GM12875 (cell line): Measurements from ENCODE around the gene UPF1.

Experiments used
- H3K4me3 ChIP-seq: one replicate; pipeline ENCODE4 v1.5.1; 2011; ENCODE audit warnings: low read depth, low read length, control low read depth
- CTCF ChIP-seq: IDR thresholded peaks from 2 replicates; pipeline ENCODE4 v1.5.1; 2011; ENCODE audit warnings: low read depth, mild to moderate bottlenecking, control low read depth, inconsistent platforms, low read length, moderate library complexity, borderline replicate concordance; ENCODE audit not compliant: insufficient read depth

Gene UPF1

GRCh38 chr19:18867751-18868150 is 36.0 kb downstream of the UPF1 start:
- no peak overlapping the region for H3K4me3 ChIP-seq
- TF ChIP-seq CTCF, result no peak

- no peak for TF ChIP-seq CTCF
- no peak overlapping the region for H3K4me3 ChIP-seq
These were observed 36.7 kb downstream of the UPF1 start for GRCh38 chr19:18868380-18869022.

GRCh38 chr19:18869023-18869618 is 37.4 kb downstream of the UPF1 start:
- H3K4me3 ChIP-seq, result no peak overlapping the region
- TF ChIP-seq CTCF, result no peak

GRCh38 chr19:18869781-18870530 is 38.2 kb downstream of the UPF1 start:
- H3K4me3 ChIP-seq, result no peak overlapping the region
- TF ChIP-seq CTCF, result no peak

- H3K4me3 ChIP-seq, result no peak overlapping the region
- no peak for TF ChIP-seq CTCF
These were observed 38.9 kb downstream of the UPF1 start for GRCh38 chr19:18870531-18871172.

- H3K4me3 ChIP-seq, result no peak overlapping the region
- TF ChIP-seq CTCF, result no peak
These were observed 39.8 kb downstream of the UPF1 start for GRCh38 chr19:18871543-18871942.
